Measurements from ENCODE around the gene C19orf44. TPM values are rescaled to one million over a fixed set of nuclear protein-coding genes. Genes with fewer than 3 reads are reported as not detected.
"Not testable (repeated sequence)": the region's sequence is repeated elsewhere in the genome, so short reads cannot be mapped to it uniquely, and the experiment has no call there.

The C19orf44 gene
- polyA plus RNA-seq, 4 donors: 11.8 to 15.8 (median 12.2) TPM

GRCh38 chr19:16530540-16531379 lies 34.6 kb downstream of the C19orf44 start:
- no peak for DNase-seq (ENCODE audit: low read depth in 4 of 4, low spot score in 3 of 4)

DNA sequence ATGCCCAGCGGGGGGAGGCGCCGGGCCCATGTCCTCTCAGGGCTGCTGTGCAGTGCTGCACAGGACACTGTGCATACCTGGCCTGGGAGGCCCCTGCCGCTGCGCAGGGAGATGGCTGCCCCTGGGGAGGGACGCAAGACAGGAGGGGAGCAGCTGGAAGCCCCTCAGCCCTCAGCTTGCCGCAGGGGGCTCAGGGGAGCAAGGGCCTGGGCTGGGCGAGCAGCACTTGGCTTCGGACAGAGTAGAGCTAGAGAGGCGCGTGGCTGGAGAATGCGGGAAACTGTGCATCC lies 35.1 kb downstream of the C19orf44 start:
- DNase-seq (ENCODE audit: low read depth in 4 of 4, low spot score in 3 of 4): no peak

- no peak for DNase-seq (ENCODE audit: low read depth in 4 of 4, low spot score in 3 of 4)
These were observed 36.4 kb downstream of the C19orf44 start for GRCh38 chr19:16532440-16533234.

GRCh38 chr19:16535381-16535780 lies 39.2 kb downstream of the C19orf44 start:
- no peak for DNase-seq (ENCODE audit: low read depth in 4 of 4, low spot score in 3 of 4)

GRCh38 chr19:16536130-16536529 lies 39.9 kb downstream of the C19orf44 start:
- DNase-seq (ENCODE audit: low read depth in 4 of 4, low spot score in 3 of 4): no peak

DNA sequence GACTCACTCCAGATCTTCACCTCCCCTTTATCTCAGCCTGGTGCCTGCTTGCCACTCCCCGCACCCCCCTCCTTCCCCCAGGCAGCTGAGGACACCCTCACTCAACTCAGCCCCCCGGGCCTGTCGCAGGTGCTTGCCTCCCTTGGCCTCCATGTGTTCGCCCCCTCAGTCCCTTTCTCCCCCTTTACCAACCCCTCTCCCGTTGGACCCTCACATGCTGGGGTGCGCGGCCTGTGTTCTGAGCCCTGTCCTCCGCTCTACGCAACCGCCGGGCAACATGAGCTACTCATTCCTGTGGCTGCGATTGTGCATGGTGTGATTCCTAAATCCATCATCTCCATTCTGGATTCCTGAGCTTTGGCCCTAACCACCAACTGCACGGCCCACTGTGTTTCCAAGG lies 40.9 kb downstream of the C19orf44 start:
- no peak for DNase-seq (ENCODE audit: low read depth in 4 of 4, low spot score in 3 of 4)

DNA sequence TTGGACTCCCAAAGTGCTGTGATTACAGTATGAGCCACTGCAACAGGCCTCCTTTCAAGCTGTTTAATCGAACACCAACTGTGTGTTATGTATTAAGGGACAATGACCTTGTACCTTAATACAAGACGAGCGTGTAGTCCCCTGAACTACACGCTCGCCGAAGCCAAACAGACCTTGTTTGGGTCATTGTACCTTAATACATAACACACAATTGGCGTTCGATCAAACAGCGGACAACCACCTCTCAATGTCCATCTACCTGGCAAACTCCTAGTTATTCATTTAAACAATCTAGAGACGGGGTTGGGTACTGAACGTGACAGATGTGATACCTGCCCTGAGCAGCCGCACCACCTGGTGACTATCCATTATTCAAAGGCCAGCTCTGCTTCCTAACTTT lies 44.8 kb downstream of the C19orf44 start:
- no peak for DNase-seq (ENCODE audit: low read depth in 4 of 4, low spot score in 3 of 4)

DNA sequence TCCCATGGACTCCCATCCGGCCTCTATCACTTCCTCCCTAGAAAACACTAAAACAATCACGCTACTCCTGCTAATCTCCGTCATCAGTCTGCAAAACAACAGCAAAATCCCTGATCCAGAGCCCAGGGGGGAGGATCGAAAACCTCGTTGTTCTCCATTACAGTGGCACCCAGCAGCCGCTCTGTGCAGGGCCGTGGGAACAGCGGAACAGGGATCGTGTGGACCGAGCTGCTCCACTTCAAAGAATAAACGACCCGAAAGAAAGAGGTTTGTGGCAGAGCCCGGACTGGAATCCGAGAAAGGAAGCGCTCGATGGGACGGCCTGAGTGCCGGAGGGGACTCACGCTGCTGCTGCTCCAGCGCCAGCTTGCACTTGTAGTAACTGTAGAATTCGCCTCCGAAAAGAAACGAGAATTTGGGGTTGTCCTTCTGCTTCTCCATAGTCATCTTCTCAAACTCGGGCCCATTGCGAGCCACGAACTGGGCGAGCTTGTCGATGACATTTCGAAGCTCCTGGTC lies 45.4 kb downstream of the C19orf44 start:
- DNase-seq (ENCODE audit: low read depth in 4 of 4, low spot score in 3 of 4): peak in 1 of 4 donors; percentile 5

DNA sequence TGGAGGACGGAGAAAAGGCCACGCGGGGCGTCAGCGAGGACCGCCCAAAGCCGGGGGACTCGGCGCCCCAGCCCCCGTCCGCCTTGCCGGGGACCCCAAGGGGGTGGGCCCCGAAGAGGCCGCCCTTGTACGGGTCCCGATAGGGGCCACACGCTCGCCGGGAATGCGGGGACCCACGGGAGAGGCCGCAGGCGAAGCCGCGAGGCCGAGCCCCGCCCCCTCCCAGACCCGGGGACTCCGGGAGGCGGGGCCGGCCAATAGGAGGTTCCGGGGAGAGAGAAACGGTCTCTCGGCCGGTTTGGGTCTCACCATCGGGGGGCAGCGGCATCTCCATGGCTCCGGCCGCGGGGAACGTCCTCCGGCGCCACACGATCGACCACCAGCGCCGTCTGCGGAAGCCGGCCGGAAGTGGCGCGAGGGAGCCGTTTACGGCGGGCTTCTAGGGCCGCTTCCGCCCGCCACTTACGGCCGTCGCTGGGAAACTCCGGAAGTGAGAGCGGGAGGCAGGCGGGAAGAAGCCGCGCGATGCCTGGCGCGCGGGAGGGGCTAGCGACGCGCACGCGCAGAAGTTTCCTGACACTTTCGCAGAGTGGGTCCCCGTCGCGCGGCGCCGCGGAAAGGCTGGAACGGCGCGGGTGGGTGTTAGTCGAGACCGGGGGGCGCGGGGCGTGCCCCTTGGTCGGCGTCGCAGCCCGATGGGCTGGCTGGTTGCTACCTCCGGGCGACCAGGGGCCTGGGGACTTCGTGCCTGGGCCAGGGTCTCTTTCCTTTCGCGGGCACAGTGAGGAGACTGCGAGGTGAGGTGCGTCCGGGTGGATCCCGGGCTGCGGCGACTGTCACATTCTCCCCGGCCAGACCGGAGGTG lies 46.1 kb downstream of the C19orf44 start, which contains the start of gene CHERP:
Gene CHERP (minus strand): TSS at position 393 of the 865 bp plus-strand sequence. CDS start 59 bp downstream, at position 334.
- DNase-seq (ENCODE audit: low read depth in 4 of 4, low spot score in 3 of 4): peak; percentile 77 to 92 (median 88)

GRCh38 chr19:16542910-16543472 lies 46.8 kb downstream of the C19orf44 start:
- no peak for DNase-seq (ENCODE audit: low read depth in 4 of 4, low spot score in 3 of 4)

DNA sequence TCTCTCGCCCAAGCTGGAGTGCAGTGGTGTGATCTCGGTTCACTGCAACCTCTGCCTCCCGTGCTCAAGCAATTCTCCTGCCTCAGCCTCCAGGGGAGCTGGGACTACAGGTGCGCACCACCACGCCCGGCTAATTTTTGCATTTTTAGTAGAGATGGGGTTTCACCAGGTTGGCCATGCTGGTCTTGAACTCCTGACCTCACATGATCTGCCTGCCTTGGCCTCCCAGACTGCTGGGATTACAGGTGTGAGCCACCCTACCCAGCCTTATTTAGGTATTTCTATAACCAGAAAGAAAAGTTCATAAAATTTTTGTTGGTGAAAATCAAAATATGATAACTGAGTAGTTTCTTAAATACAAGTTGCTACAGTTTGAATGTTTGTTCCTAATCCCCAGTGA lies 47.5 kb downstream of the C19orf44 start:
- not testable (repeated sequence) for DNase-seq (ENCODE audit: low read depth in 4 of 4, low spot score in 3 of 4)

DNA sequence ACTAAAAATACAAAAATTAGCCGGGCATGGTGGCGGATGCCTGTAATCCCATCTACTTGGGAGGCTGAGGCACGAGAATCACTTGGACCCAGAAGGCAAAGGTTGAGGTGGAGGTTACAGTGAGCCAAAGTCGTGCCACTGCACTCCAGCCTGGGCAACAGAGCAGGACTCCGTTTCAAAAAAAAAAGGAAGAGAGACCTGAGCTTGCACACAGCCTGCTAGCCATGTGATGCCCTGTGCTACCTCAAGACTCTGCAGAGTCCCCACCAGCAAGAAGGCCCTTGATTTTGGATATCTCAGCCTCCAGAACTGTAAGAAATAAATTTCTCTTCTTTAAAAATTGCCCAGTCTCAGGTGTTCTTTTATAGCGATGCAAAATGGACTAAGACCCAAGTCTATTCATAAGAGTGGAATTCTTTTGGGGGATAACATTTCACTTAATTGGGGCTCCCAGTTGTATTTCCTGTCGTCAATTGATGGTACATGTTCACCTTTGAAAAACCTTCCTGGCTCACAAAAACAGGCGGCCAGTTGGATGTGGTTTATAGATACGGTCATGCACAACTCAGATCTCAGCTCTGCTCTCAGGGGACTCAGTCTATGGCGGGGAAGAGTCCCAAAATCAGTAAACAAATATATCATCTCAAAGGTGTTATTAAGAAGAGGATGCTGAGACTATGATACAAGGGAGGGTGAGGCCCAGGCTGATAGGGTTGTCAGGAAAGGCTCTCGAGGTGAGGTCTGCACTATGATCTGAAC lies 48.5 kb downstream of the C19orf44 start:
- DNase-seq (ENCODE audit: low read depth in 4 of 4, low spot score in 3 of 4): no peak

GRCh38 chr19:16548956-16549355 lies 52.8 kb downstream of the C19orf44 start:
- no peak for DNase-seq (ENCODE audit: low read depth in 4 of 4, low spot score in 3 of 4)

- not testable (repeated sequence) for DNase-seq (ENCODE audit: low read depth in 4 of 4, low spot score in 3 of 4)
These were observed 55.7 kb downstream of the C19orf44 start for GRCh38 chr19:16551902-16552301.

DNA sequence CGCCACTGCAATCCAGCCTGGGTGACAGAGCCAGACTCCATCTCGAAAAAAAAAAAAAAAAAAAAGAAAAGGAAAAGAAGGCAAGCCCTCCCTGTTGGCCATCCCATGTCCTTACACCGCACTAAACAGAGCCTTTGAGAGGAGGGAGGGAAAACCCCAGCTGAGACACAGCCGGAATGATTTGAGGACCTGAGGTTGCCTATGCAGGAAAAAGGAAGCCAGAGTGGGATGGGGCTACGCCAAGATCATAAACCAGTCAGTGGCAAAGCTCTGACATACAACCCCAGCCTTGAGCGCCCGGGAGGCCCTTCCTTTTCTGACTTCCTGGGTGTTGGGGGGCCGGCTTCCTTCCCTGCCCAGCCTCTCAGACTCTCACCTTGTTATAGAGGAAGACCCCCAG lies 58.6 kb downstream of the C19orf44 start:
- no peak for DNase-seq (ENCODE audit: low read depth in 4 of 4, low spot score in 3 of 4)

- DNase-seq (ENCODE audit: low read depth in 4 of 4, low spot score in 3 of 4): no peak
These were observed 63.6 kb downstream of the C19orf44 start for GRCh38 chr19:16559780-16560276.

- DNase-seq (ENCODE audit: low read depth in 4 of 4, low spot score in 3 of 4): no peak
These were observed 65.2 kb downstream of the C19orf44 start for GRCh38 chr19:16561382-16561781.

GRCh38 chr19:16562608-16563025 lies 66.4 kb downstream of the C19orf44 start:
- DNase-seq (ENCODE audit: low read depth in 4 of 4, low spot score in 3 of 4): no peak

- no peak for DNase-seq (ENCODE audit: low read depth in 4 of 4, low spot score in 3 of 4)
These were observed 68.6 kb downstream of the C19orf44 start for GRCh38 chr19:16564842-16565241.
